K562 (cell line): ENCODE data around the gene KLHL8.

Experiments
- ARID1B ChIP-seq: fragments of 450-650 bp; IDR thresholded peaks from 2 replicates; pipeline ENCODE4 v1.6.1; 2016; ENCODE audit warnings: antibody characterized with exemption, mild to moderate bottlenecking, inconsistent platforms
- CEBPB ChIP-seq: fragments of 450-650 bp; IDR thresholded peaks from 2 replicates; pipeline ENCODE4 v1.6.1; 2016; ENCODE audit warnings: missing genetic modification characterization, missing compliant biosample characterization
- HNRNPK ChIP-seq: fragments of 200-400 bp; formaldehyde crosslinking; IDR thresholded peaks from one replicate; pipeline ENCODE4 v1.6.1; 2018; ENCODE audit warnings: mild to moderate bottlenecking, low read depth, low read length; ENCODE audit not compliant: poor library complexity, severe bottlenecking
- ZNF165 ChIP-seq: fragments of 250-450 bp; sonication (Bioruptor Pico); IDR thresholded peaks from 2 replicates; pipeline ENCODE4 v1.4.0; 2020; ENCODE audit warnings: borderline replicate concordance

GRCh38 chr4:87211249-87211952, 9.0 kb downstream of the KLHL8 start:
- TF ChIP-seq HNRNPK (no peak), ZNF165 (no peak), ARID1B (no peak), CEBPB (no peak)
